Measurements from ENCODE around the gene NEGR1.

The NEGR1 gene

GRCh38 chr1:72111662-72112061 lies 170.7 kb downstream of the NEGR1 start:
- DNase-seq, result no peak

GRCh38 chr1:72109916-72110315 lies 172.4 kb downstream of the NEGR1 start:
- DNase-seq, result no peak

- no peak for DNase-seq
Observed at GRCh38 chr1:72105201-72105600, 177.1 kb downstream of the NEGR1 start.

- no peak for DNase-seq
Observed at GRCh38 chr1:72101840-72102632, 180.3 kb downstream of the NEGR1 start.

- no peak for DNase-seq
Observed at GRCh38 chr1:72100771-72101170, 181.6 kb downstream of the NEGR1 start.

- DNase-seq, result no peak
Observed at GRCh38 chr1:72097851-72098570, 184.3 kb downstream of the NEGR1 start.

GRCh38 chr1:72094209-72094608 lies 188.1 kb downstream of the NEGR1 start:
- no peak for DNase-seq

- no peak for DNase-seq
Observed at GRCh38 chr1:72086394-72086793, 195.9 kb downstream of the NEGR1 start.

- DNase-seq, result no peak
Observed at GRCh38 chr1:72075425-72075824, 206.9 kb downstream of the NEGR1 start.

GRCh38 chr1:72066431-72066830 lies 215.9 kb downstream of the NEGR1 start:
- no peak for DNase-seq

GRCh38 chr1:72064196-72065075 lies 217.9 kb downstream of the NEGR1 start:
- DNase-seq, result no peak

- no peak for DNase-seq
Observed at GRCh38 chr1:72063364-72064044, 218.8 kb downstream of the NEGR1 start.

GRCh38 chr1:72062584-72062983 lies 219.8 kb downstream of the NEGR1 start:
- DNase-seq, result no peak

- DNase-seq, result no peak
Observed at GRCh38 chr1:72060466-72061245, 221.7 kb downstream of the NEGR1 start.

GRCh38 chr1:72056516-72056915 lies 225.8 kb downstream of the NEGR1 start:
- DNase-seq, result no peak

- DNase-seq, result no peak
Observed at GRCh38 chr1:72051538-72051937, 230.8 kb downstream of the NEGR1 start.

GRCh38 chr1:72050551-72050950 lies 231.8 kb downstream of the NEGR1 start:
- no peak for DNase-seq

GRCh38 chr1:72037745-72038343 lies 244.5 kb downstream of the NEGR1 start:
- no peak for DNase-seq

- DNase-seq, result no peak
Observed at GRCh38 chr1:72034827-72035226, 247.5 kb downstream of the NEGR1 start.

GRCh38 chr1:72023063-72023930 lies 259.0 kb downstream of the NEGR1 start:
- DNase-seq, result no peak

All from activated T-cell treated with anti-CD3 and anti-CD28 coated beads, Interleukin-2, amount 50 U/mL, for 48 hours (primary cell).